DMS79 treated with DMSO at 0.1 percent for 48 hours (cell line): ENCODE measurements around the gene GLRX5.

Experiments used
- DNase-seq: peaks from one replicate; lab custom pipeline; 2025; lab: John Stamatoyannopoulos, UW

GLRX5 gene

DNA sequence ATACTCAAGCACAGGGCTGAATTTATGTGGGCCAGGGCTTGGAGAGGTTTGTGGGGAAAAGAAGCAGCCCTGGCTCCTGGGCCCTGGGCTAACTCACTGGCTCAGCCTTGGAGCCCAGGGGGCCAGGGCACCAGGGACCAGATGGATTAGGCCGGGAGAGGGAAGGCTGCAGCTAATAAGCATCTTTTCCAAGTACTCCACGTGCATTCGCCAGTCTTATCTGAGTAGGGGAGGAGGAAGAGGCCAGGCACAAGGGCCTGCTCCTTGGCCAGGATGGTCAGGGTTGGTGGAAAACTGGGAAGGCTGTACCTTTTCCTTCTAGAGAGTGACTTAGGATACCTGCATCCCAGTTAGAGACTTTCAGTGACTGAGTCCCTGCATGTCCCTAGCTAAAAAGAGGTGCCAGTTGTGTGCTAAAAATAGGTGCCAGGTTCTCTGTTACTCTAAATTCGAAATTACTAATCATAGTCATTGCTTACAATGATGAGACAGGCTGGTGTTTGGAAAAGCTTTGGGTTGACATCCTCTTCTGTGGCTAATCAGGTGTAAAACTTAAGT, 1.3 kb downstream of the GLRX5 start:
- DNase-seq, result no peak

DNA sequence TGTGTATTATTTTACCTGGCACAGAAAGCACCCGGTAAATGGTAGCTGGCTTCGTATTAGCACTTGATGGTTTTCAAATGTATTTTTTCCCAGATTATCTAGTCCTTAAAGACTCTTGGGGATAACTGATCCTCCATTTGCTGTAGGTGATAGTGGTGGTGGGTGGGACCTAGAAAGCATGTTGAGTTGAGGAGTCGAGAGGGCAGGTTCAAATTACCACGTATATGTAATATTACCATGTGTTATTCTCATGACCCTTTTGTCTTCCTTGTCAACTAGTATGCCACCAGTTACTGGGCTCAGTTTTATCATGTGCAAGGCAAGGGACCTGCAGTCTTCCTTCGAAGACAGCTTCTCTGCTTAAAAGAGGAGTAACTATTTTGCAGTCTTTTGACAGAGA, 1.8 kb downstream of the GLRX5 start:
- DNase-seq, result no peak

DNA sequence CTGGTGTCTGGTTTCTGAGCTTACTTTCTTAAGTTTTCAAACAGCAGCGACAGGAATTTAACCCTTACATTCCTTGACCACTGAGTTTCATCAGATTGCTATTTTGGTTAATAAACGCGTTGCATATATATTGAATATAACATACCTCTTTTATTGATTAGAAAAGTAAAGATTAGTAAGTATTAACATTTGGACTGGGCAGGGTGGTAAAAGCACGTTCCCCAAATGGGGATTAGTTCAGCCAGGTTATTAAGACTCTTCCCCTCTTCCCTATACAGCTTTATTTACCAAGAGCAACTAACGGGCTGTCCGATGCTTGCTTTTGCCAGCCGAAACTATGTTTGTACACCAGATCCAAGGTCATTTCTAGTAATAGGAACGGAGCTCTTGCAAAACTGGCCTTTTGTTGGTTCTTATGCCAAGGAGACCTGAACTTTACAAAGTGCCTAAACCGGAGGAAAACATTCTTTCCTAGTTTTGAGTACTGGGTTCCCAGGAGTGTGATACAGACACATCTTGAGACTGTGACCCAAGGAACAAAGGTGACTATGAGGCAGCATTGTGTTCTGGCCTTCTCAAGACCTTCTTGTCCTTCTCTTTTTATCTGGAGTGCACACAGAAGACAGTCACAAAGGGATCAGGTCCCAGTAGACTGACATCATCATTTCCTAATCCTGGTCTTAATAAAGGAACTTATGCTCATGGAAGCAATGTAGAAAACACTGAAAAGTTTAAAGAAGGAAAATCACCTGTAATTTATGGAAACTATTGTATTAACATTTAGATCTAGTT, 2.6 kb downstream of the GLRX5 start:
- DNase-seq, result no peak

DNA sequence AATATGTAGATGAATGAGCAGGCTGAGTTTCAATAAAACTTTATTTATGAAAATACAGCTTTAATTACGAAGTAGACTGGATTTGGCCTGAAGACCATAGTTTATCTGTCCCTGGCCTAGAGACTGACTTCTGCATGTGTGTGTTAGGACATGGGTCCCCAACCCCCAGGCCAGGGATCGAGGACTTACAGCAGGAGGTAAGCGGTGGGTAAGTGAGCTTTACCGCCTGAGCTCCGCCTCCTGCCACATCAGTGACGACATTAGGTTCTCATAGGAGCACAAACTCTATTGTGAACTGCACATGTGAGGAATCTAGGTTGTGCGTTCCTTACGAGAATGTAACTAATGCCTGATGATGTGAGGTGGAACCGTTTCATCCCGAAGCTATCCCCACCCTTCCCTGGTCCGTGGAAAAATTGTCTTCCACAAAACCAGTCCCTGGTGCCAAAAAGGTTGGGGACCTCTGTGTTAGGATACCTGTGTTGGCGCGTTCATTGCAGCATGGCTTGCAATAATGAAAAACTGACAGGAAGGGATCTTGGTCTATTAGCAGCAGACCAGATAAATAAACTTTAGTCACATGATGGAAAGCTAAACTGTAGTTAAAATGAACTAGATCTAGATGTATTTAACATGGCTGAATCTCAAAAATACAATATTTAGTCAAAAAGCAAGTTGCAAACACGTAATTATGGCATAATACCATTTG, 4.1 kb downstream of the GLRX5 start:
- DNase-seq, result no peak

DNA sequence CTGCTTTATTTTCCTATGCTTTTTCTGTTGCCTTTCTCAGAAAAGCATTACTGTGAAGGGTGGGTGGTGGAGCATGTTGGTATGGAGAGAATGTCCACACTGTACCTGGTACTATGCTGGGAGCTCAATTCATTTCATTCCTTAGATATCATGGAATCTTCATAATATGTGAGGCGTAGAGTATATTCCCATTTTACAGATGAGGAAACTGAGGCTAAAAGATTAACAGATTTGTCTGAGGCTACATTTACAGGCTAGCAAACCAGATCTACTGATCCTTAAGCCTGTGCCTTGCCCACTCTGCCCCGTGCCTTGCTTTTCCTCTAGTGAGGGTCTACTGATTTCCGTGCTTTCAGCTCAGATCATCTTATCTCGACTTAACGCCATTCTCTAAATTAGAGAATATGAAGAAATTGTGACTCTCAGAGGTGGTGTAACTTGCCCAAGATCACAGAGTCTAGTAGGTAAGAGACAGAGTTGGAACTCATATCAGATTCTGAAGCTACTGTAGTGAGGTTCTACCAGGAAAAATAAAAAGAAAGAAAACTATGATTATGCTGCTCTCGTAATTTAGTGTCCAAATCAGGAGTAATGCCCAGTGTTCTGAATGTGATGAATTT, 5.5 kb downstream of the GLRX5 start:
- DNase-seq, result no peak

DNA sequence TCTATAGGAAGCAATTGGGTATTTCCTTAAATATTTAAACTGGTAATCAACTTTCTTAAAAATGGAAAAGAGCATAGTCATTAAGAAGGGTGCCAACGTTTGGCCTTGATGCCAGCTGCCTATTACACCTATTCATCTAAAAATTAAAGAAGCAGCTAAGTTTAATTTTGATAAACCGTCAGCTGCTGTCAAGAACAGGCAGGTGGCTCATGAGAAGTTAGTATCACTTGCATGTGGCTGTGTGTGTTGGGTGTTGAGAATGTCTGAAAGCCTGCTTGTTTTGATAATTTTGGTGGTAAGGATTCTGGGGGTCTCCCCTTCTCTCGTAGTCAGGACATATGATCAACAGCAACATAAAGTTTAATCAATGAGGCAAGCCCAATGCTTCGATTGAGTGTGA, 6.5 kb downstream of the GLRX5 start:
- no peak for DNase-seq

DNA sequence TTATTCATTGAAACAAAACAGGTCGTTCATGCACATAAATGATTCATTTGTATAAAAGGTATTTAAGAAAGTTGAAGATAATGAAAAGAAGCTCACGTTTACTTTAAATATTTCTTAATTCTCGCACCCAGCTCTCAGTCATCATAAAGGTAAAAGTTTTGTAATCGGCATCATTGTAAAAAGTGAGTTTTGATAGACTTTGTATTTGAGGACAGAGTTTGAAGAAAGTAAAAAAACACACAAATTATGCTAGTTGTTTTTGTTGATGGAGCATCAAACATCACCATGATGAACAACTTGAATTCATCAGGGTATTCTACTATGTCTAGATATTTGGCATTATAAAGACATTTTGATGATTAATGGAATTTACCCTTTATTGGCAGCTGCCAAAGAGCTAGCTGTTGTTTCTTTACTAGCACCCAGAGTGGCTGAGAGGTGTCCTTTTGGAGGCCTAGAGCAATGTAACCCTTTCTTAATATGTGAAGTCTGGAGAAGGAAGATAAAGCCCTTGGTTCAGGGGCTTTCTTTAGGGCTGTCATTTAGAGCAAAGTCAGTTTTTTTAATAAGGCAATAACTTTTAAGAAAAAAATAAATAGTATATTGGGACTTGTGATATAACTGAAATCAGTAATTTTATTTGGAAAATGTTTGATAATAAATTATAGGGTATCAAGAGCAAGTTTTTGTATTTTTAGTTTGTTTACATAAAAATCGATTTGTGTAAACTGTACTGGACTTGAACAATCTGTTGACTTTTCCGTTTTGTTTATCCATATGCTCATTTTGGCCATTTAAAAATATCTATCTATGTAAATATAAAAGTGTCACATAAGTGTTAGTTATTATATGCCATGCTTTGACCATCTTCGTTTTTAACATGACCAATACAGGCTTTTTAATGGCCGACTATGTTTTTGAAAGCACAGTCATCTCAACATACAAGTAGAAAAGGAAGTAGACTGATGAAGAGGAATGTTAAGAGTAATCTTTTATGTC, 7.4 kb downstream of the GLRX5 start:
- no peak for DNase-seq

DNA sequence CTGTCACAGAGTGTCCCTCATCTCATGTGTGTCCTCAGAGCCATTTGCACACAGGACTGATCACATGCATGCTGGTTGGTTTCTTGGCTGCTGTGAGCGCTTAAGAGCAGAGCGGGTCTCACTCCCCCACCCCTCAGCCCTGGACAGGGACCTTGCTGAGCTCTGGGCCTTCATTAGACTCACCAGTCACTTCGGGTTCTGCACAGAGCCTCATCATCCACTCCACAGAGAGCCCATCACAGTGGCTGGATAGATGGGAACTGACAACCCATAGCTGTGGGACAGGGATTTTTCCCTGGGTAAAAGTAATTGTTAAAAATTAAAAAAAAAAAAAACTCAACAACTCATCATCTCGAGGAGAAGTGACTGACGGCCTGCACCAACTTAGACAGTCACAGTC, 8.2 kb downstream of the GLRX5 start:
- no peak for DNase-seq

DNA sequence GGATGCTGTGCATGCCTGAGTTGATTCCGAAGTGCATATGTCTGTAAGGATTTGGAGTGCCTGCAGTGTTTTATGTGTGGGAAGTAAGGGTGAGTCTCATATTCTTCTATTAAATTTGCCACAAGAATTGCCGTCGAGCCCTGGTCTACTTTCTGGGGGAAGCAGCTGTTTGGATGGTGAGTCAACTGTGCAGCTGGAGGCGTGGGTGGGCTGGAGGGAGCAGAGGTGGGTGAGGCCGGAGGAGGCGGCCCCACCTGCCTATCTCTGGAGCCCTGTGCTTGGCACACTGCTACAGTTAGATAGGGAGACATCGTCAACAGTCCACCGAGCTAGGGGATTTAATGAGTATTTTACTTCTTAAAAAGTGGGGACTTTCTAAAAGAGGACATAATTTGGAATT, 9.7 kb downstream of the GLRX5 start:
- no peak for DNase-seq

DNA sequence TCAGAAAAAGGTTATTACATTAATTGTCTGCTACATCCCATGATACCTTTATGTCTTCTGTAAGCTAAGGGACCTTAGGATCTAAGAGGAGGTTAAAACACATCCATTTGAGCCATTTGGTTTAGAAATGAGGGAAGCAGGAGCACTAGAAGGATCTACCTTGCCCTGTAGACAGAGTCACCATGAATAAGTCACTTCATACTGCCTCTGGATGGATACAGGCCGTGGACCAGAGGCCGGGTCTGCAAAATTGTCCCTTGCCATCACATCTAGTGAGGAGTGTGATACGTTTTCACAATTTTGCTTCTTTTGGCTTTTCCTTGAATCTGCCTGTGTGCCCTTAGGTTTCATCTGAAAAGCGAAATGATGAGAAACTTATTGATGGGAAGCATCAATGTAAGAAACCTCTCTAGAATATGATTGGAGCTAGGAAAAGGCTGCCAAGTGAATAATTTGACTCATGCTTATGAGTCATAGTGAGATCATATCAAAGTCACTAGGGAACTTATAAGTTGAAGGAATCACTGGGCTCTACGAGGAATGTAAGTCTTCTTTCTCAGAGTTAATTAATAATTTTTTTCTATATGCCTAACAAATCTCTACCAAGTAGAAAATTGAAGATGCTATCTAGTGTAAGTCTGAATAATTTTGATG, 10.8 kb downstream of the GLRX5 start:
- DNase-seq, result no peak

DNA sequence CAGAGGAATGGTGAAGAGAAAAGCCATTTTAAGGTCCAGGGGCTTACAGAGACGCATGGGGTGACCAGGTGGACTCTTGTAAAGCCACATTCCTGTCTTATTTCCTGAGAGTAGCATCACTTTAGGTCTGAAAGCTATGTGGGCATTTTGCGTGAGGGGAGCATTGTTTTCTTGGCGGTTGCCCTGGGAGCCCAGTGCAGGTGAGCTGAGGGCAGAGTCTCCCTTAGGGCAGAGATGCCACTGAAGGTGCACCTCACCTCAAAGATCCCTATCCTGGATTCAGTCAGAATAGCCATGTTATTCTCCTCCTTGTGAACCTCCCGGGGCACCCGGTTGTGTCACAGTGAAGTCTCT, 12.4 kb downstream of the GLRX5 start:
- no peak for DNase-seq

DNA sequence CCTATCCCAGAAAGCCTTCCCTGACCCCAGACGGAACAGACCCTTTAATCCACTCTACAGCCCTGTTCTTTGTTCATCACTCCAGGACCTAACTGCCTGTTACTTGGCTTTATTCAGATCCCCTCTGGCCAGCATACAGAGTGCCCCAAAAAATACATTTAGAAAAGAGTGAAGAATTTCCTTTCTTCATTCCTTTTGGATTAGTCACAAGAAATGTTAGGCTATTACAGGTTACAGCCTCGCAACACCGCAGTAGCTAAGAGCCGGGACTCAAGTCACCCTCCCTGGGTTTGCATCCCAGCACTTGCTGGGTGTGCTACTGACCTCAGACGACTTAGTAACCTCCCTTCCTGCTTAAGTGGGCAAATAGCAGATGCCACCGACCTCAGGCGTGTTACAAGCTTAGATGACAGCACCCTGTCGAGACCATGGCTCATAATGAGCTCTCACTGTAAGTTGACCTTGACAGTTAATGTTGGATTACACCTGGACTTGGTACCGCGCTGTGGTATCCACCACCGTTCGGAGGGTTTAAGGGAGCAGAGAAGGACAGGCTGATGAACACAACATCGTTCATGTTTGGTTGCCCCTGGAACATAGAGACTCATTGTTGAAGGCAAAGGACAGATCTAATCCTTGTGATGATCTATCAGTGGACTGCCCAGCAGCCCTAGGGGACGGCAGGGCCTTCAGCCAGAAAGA, 12.9 kb downstream of the GLRX5 start:
- DNase-seq, result no peak

DNA sequence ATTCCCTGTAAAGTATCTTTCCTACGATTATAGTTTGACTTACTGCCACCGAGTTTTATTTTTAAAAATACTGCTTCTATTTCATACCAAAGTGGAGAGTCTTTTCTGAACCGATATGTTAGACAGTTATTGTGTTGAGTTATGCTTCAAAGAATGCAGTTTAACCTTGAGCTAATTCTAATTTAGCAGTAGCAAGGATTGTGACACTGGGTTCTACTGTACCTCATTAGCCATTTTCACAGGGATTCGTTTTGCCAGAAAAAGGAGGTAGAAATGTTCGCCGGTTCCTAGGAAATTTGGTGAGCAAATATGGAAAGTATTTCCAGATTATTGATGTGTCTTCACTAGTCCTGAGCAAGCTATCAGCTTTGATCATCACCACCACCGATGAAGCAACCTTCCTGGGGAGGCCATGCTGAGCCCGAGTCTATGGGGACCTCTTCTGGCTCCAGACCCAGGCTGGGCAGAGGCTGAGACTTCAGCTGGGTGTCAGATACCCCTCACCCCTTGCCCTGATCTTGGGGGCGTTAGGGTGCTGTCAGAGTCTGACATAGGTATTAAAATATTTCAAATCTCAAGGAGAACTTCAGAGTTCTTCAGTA, 13.6 kb downstream of the GLRX5 start:
- DNase-seq, result no peak

DNA sequence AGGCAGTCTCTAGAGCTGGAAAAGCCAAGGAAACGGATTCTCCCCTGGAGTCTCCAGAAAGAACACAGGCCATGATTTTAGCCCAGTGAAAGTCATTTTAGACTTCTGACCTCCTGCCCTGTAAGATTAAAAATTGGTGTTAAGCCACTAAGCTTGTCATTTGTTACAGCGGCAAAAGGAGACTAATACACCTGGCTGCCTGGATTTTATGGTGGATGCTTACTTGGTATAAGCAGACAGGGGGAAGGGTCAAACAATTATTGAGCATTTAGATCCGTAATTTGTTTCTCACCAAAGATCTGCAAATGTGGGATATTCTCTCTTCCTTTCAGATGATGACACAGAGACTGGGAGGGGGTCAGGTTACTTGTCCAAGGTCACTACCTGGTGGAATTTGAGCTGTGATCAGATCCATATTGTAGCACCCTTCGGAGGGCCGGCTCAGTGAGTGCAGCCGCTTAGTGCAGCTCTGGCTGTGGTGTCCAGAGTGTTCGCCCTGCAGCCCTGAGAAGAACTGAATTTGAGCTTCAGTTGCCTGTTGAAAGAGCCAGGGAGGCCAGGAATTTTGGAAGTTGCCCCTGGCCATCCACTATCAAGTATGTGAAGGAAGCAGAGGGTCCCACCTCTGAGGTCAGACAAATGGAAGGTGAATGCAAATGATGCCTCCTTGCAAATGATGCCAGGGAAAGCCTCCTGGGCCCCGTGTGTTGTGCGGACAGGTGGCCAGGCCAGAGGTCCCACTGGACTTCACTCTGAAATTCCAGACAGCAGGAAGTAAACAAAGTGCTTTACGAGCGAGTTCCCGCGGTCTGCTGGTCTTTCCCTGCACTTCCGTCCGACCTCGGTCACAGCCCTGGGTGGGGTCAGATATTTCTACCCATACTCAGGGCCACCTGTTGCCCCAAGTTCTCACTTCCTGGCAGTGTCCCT, 15.1 kb downstream of the GLRX5 start:
- DNase-seq, result no peak

DNA sequence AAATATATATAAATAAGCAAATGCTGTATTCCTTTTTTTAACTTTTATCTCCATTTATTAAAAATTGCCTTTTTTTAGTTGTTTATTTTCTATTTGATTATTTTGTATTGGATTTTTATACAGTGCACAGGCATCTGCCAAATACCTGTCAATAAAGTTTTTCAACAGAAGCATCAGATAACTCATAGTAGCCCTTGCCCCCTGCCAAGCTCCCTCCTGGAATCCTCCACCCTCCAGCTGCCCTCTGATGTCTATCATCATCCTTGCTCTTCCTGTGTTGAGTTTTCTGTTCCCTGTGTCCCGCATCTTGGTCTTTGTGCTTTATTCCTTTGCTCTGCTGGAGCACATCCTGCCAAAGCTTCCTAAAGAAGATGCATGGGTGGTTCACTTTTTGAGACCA, 16.6 kb downstream of the GLRX5 start:
- DNase-seq, result no peak

DNA sequence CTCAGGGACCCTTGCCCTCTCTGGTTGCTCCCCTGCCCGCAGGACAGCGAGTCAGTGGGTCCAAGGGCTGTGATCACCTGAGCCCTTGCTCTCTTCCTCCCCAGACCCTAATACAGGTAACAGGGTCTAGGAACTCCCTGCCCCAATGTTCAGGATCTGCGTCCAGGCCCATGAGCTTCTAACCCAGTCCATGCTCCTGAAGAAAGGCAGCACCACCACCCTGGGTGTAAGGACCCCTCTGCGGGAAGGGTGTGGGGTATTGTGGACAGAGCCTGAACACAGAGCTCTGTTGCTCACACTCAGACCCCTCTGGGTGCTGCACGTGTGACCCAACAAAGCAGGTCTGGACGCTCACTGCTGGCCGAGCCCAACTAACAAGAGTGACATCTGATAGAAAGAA, 18.3 kb downstream of the GLRX5 start:
- DNase-seq, result no peak

DNA sequence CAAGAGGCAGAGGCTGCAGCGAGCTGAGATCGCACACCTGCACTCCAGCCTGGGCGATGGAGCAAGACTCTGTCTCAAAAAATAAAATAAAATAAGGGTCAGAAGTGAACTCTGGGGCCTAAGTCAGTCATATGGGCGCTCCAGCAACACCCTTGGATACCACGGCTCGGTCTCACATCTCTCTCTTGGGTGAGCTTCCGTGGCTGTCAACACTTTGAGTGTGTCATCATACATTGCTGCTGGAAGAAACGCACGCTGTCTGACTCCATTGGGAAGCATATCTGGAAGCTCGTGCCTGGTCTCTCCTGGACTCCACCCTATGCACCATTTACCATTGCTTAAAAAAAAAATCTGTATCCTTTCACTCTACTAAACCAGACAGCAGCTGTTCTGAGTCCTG, 20.2 kb downstream of the GLRX5 start:
- DNase-seq, result no peak

DNA sequence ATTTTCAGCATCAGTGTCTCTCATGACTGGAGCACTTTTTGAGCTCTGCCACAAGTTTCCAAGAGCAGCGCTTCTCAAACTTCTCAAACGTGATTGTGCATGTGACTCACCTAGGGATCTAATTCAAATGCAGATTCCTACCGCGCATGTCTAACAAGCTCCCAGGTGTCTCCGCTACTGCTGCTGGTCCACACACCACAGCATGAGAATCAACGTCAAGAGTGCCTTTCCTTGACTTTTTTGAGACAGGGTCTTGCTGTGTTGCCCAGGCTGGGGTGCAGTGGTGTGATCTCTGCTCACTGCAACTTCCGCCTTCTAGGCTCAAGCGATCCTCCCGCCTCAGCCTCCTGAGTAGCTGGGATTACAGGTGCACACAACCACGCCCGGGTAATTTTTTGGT, 22.4 kb downstream of the GLRX5 start:
- no peak for DNase-seq

DNA sequence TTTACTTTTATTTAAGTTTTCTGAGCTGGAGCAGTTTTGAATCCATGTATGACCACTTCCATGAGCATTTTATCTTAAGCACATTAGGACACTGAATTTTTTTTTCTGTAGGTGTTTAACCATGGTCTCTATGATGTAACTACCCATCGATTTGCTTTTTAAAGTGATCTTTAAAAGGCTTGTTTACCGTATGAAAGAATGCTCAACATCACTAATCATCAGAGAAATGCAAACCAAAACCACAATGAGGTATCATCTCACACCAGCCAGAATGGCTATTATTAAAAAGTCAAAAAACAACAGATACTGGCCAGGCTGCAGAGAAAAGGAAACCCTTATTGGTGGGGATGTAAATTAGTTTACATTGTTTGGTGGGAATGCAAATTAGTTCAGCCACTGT, 23.0 kb downstream of the GLRX5 start:
- no peak for DNase-seq
